ENCODE data around the gene NUPR1. TPM values are rescaled to one million over a fixed set of nuclear protein-coding genes. Genes with fewer than 3 reads are reported as not detected.
"Not testable (repeated sequence)": the region's sequence is repeated elsewhere in the genome, so short reads cannot be mapped to it uniquely, and the experiment has no call there.

The NUPR1 gene
- total RNA-seq, 8 experiments from 2014 or later, result 0.05 to 108 (median 15.4) TPM

DNA sequence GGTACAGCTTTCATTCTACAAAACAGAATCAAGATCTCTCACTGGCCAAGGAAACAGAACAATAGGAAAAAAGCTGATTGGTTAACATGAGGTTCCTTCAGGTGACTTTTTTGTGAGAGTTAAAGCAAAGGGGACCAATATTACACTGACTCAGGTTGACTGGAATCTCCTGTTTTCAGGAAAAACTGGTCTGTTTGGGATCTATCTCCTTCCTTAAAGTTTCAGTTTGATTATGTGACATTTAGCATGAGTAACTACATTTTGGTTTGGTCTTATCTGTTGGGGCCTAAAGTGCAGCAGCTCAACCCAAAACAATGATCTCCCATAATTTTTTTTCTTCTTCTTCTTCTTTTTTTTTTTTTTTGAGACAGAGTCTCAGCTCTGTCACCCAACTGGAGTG, 9.7 kb downstream of the NUPR1 start:
- Histone ChIP-seq H3K27ac (no peak overlapping the region), H3K4me3 (no peak overlapping the region), H3K4me1 (replicated peaks in 1 of 2) (no peaks in the 10 kb centered on the region)
- in situ Hi-C loops (cut with MboI; ENCODE audit: low pct_unique_long_range_greater_than_20kb in 2 of 9, low sequenced_read_pairs in 9 of 9, unreplicated experiment in 9 of 9), result no loop called here
- no peak for ATAC-seq (replicated peaks in 6 of 8)

DNA sequence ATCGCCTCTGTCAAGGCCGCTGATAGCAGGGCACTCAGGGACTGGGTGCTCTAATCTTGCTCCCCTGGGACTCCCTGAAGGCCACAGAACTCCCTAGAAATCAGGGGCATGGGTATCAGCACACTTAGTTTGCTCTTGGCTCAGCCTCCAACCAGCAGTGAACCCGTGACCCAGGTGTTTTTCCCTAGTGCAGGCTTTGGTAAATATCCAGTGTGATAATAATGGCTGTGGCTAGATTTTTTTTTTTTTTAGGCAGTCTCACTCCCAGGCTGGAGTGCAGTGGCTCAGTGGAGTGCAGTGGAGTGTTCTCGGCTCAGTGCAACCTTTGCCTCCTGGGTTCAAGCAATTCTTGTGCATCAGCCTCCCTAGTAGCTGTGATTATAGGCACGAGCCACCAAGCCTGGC, 10.3 kb downstream of the NUPR1 start:
- 29 to 100% (median 76%) methylated on average over 1 to 5 of the region's 5 CpGs; no CpG with 5 or more reads in 1 of the 10 experiments for whole genome bisulfite sequencing, 10 experiments
- in situ Hi-C loops (cut with MboI; ENCODE audit: low pct_unique_long_range_greater_than_20kb in 2 of 9, low sequenced_read_pairs in 9 of 9, unreplicated experiment in 9 of 9), result no loop called here
- ATAC-seq (replicated peaks in 6 of 8), result no peak
- Histone ChIP-seq H3K27ac (no peak overlapping the region), H3K4me3 (no peak overlapping the region), H3K4me1 (replicated peaks in 1 of 2) (no peaks in the 10 kb centered on the region)

DNA sequence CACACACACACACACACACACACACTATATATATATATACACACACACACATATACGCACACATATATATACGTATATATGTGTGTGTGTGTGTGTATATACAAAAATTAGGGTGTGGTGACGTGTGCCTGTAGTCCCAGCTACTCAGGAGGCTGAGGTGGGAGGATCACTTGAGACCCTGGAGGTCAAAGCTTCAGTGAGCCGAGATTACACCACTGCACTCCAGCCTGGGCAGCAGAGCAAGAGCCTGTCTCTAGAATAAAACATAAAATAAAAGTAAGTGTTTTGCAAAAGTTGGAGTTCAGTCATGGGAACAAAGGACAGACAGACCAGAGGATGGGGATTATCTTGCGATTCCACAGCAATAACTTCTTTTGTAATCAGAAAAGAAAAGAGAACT, 10.8 kb downstream of the NUPR1 start:
- WGBS, 10 experiments, result 60 to 100% (median 80%) methylated on average over 1 to 2 of the region's 5 CpGs; no CpG with 5 or more reads in 4 of the 10 experiments
- H3K4me3 ChIP-seq, result no peak overlapping the region
- in situ Hi-C loops (cut with MboI; ENCODE audit: low pct_unique_long_range_greater_than_20kb in 2 of 9, low sequenced_read_pairs in 9 of 9, unreplicated experiment in 9 of 9), result no loop called here
- no peaks in the 10 kb centered on the region for H3K4me1 ChIP-seq (replicated peaks in 1 of 2)
- ATAC-seq (replicated peaks in 6 of 8), result no peak
- no peak overlapping the region for H3K27ac ChIP-seq

DNA sequence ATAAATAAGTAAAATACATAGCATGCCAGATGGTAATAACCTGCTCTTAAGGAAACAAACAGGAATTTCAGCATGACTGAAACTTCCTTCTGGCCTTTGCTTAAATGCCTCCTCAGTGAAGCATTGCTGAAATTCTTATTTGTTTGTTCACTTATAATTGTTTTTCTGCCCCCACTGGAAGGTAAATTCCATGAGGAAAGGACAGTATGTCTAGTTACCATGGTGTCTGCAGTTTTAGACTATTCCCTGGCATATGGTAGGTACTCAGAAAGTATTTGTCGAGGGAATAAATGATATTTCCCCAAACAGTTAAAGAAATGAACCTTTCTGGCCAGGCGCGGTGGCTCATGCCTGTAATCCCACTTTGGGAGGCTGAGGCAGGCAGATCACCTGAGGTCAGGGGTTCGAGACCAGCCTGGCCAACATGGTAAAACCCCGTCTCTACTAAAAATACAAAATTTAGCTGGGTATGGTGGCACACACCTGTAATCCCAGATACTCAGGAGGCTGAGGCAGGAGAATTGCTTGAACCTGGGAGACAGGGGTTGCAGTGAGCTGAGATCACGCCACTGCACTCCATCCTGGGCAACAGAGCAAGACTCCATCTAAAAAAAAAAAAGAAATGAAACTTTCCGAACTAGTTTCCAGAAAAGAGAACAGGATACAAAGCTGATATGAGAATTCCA, 11.5 kb downstream of the NUPR1 start:
- H3K4me1 ChIP-seq (replicated peaks in 1 of 2); in situ Hi-C loops (cut with MboI; ENCODE audit: low pct_unique_long_range_greater_than_20kb in 2 of 9, low sequenced_read_pairs in 9 of 9, unreplicated experiment in 9 of 9); H3K27ac ChIP-seq; H3K4me3 ChIP-seq; ATAC-seq (replicated peaks in 6 of 8): not testable (repeated sequence)
- WGBS, 10 experiments, result 56 to 95% (median 80%) methylated on average over 1 to 6 of the region's 7 CpGs; no CpG with 5 or more reads in 1 of the 10 experiments

DNA sequence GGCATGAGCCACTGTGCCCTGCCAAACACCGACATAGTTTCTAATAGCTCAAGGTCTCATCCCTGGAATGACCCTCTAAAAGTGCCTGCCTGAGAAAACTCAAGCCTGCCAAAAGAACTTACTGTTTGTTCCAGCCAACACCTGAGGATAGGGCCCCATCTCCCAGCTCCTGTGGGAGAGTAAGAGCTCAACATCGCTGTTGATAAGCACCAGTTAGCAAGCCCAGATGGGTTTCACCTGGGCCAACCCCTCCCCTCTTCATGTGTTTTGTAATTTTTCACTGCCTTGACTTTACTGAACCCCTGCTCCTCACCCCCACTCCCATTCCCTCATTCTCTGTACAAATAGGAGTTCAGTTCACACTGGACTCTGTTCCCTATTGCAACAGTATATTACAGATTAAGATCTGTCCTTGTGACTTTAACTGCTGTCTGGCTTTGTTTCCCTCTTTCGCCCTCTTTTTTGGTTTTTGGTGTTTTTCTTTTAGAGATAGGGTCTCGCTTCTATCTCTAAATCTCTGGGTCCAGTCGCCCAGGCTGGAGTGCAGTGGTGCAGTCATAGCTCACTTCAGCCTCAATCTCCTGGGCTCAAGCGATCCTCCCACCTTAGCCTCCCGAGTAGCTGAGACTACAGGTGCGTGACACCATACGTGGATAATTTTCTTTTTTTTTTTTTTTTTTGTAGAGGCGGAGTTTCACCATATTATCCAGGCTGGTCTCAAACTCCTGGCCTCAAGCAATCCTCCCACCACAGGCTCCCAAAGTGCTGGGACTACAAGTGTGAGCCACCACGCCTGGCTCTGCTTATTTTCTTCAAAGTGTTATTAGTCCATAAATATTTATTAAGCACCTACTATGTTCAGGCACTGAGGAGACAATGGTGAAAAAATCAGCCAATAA, 12.3 kb downstream of the NUPR1 start:
- Histone ChIP-seq H3K27ac (no peak overlapping the region), H3K4me1 (replicated peaks in 1 of 2) (no peaks in the 10 kb centered on the region), H3K4me3 (no peak overlapping the region)
- in situ Hi-C loops (cut with MboI; ENCODE audit: low pct_unique_long_range_greater_than_20kb in 2 of 9, low sequenced_read_pairs in 9 of 9, unreplicated experiment in 9 of 9), result no loop called here
- WGBS, 10 experiments, result 73 to 96% (median 82%) methylated on average over 2 to 8 of the region's 11 CpGs
- no peak for ATAC-seq (replicated peaks in 6 of 8)

DNA sequence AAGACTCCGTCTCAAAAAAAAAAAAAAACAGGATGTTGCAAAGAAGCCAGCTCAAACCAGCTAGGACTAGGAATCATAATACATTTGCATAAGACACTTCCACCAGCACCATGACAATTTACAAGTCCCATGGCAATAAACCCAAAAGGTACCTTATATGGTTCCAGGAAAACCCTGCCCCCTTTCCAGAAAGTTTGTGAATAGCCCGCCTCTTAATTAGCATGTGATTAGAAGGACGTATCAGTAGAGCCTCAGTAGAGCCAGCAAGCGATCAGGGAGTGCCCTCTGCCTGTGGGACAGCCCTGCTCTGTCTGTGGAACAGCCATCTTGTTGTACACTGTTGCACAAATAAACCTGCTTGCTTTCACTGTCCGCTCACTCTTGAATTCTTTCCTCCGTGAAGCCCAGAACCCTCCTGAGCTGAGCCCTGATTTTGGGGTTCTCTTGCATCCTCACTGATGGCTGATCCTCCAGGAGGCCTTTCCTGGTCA, 14.0 kb downstream of the NUPR1 start:
- H3K4me3 ChIP-seq, result no peak overlapping the region
- H3K27ac ChIP-seq, result no peak overlapping the region
- ATAC-seq (replicated peaks in 6 of 8), result peak in 5 of 8 experiments; percentile 35 to 96 (median 91)
- in situ Hi-C loops (cut with MboI; ENCODE audit: low pct_unique_long_range_greater_than_20kb in 2 of 9, low sequenced_read_pairs in 9 of 9, unreplicated experiment in 9 of 9), result no loop called here
- no peaks in the 10 kb centered on the region for H3K4me1 ChIP-seq (replicated peaks in 1 of 2)
- WGBS, 10 experiments, result 0 to 100% (median 82%) methylated on average over 1 to 6 of the region's 6 CpGs; no CpG with 5 or more reads in 2 of the 10 experiments

DNA sequence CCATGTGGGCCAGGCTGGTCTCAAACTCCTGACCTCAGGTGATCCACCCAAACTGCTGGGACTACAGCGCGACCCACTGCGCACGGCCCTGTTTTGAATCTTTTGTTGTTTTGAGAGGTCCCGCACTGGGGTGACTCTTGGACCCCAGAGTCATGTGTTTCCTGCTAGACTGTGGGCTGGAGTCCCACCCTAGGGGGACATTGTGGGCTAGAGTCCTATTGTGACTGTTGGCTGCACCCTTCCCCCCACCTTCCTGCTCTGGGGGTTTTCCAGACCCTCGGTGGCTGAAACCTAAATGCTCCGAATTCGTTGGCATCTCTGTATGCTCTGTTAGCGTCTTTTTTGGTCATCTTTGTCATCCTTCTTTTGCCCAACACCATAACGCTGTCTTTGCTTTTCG, 16.0 kb downstream of the NUPR1 start:
- in situ Hi-C loops (cut with MboI; ENCODE audit: low pct_unique_long_range_greater_than_20kb in 2 of 9, low sequenced_read_pairs in 9 of 9, unreplicated experiment in 9 of 9), result no loop called here
- no peak overlapping the region for H3K27ac ChIP-seq
- no peak for ATAC-seq (replicated peaks in 6 of 8)
- no peaks in the 10 kb centered on the region for H3K4me1 ChIP-seq (replicated peaks in 1 of 2)
- WGBS, 10 experiments, result 35 to 94% (median 79%) methylated on average over 2 to 11 of the region's 11 CpGs; no CpG with 5 or more reads in 4 of the 10 experiments
- no peak overlapping the region for H3K4me3 ChIP-seq

DNA sequence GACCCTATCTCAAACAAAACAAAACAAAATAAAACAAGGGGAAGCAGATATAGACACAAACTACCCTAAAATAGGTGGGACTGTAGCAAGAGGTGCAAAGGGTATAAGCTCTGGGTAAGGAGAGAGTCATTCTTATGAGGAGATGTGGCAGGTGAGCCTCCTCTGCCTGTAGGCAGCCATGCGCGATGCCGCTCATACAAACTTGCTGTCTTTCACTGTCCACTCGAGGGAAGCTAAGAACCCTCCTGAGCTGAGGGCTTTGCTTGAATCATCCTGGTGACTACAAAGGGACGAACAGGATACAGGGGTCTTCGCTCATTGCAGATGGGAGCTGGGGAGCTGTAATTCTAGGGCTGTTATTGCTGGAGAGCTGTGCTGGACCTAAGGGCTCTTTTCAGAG, 17.3 kb downstream of the NUPR1 start:
- in situ Hi-C loops (cut with MboI; ENCODE audit: low pct_unique_long_range_greater_than_20kb in 2 of 9, low sequenced_read_pairs in 9 of 9, unreplicated experiment in 9 of 9), result no loop called here
- 38 to 100% (median 70%) methylated on average over 2 to 5 of the region's 6 CpGs; no CpG with 5 or more reads in 3 of the 10 experiments for WGBS, 10 experiments
- no peak for ATAC-seq (replicated peaks in 6 of 8)
- H3K4me1 ChIP-seq (replicated peaks in 1 of 2), result no peaks in the 10 kb centered on the region
- no peak overlapping the region for H3K4me3 ChIP-seq
- H3K27ac ChIP-seq, result no peak overlapping the region

DNA sequence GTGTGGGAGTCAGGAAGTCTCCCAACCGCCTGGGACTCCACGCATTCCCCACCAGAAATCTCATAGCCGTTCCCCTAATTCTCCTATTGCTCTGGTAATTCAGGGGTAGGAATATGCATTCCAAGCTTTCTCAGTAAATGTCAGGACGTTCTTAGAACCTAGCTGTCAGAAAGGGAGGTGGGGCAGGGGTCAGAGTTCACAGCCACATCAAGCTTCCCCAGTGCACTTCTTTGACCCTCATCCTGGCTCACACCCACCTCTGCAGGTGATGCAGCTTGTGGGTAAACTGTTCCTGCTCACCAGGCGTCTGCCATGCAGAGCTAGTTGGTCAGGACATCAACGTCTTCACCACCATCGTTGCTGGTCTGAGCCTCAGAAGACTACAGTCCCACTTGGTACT, 18.1 kb downstream of the NUPR1 start:
- no peaks in the 10 kb centered on the region for H3K4me1 ChIP-seq (replicated peaks in 1 of 2)
- no peak overlapping the region for H3K27ac ChIP-seq
- H3K4me3 ChIP-seq, result no peak overlapping the region
- 40 to 72% (median 61%) methylated on average over 1 to 3 of the region's 7 CpGs; no CpG with 5 or more reads in 6 of the 10 experiments for WGBS, 10 experiments
- in situ Hi-C loops (cut with MboI; ENCODE audit: low pct_unique_long_range_greater_than_20kb in 2 of 9, low sequenced_read_pairs in 9 of 9, unreplicated experiment in 9 of 9), result no loop called here
- no peak for ATAC-seq (replicated peaks in 6 of 8)

DNA sequence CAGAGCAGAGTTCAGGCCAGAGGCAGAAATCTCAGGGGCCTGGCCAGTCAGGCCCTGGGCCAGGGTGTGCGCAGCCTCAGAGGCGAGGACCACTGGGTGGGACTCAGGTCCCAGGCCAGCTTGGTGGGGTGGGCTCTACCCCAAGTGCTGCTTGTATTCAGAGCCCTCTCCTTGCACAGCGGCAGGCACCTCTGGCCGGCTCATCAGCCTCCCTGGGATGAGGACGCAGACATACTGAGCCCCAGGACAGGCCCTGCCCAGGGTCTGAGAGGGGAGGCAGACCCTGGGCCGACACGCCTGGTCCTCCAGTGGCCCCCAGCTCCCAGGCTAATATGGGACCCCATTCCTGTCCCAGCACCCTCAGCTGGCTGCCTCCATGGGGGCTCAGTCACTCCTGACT, 24.5 kb downstream of the NUPR1 start:
- ATAC-seq (replicated peaks in 6 of 8), result no peak
- H3K4me3 ChIP-seq, result no peak overlapping the region
- 83% methylated on average over 1 of the region's 7 CpGs; no CpG with 5 or more reads in 9 of the 10 experiments for WGBS, 10 experiments
- no peaks in the 10 kb centered on the region for H3K4me1 ChIP-seq (replicated peaks in 1 of 2)
- in situ Hi-C loops (cut with MboI; ENCODE audit: low pct_unique_long_range_greater_than_20kb in 2 of 9, low sequenced_read_pairs in 9 of 9, unreplicated experiment in 9 of 9), result no loop called here
- H3K27ac ChIP-seq, result no peak overlapping the region

DNA sequence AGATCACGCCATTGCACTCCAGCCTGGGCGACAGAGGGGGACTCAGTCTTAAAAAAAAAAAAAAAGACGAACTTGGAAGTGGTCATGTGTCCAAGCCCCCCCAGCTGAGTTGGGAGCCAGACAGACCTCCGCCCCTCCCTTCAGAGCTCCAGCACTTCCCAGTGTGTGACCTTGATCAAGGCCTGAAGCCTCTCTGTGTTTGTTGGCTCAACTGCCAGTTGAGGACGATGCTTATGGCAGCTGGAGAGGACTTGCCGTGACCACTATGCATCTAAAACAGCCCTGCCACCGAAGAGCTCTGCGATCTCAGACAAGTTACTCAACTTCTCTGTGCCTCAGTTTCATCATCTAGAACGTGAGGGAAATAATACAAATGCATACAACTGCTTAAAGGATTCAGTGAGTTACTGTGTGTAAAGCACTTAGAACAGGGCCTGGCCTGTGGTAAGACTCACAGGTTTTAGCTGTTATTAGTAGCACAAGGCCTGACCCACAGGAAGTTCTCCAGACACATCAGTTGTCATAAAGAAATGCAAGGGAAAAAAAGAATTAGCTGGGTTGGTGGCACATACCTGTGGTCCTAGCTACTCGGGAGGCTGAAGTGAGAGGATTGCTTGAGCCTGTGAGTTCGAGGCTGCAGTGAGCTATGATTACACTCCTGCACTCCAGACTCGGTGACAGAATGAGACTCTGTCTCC, 25.1 kb downstream of the NUPR1 start:
- WGBS, 10 experiments, result 46 to 87% (median 79%) methylated on average over 1 to 8 of the region's 12 CpGs; no CpG with 5 or more reads in 3 of the 10 experiments
- ATAC-seq (replicated peaks in 6 of 8), result no peak
- H3K27ac ChIP-seq, result no peak overlapping the region
- no peak overlapping the region for H3K4me3 ChIP-seq
- no peaks in the 10 kb centered on the region for H3K4me1 ChIP-seq (replicated peaks in 1 of 2)
- in situ Hi-C loops (cut with MboI; ENCODE audit: low pct_unique_long_range_greater_than_20kb in 2 of 9, low sequenced_read_pairs in 9 of 9, unreplicated experiment in 9 of 9), result no loop called here

DNA sequence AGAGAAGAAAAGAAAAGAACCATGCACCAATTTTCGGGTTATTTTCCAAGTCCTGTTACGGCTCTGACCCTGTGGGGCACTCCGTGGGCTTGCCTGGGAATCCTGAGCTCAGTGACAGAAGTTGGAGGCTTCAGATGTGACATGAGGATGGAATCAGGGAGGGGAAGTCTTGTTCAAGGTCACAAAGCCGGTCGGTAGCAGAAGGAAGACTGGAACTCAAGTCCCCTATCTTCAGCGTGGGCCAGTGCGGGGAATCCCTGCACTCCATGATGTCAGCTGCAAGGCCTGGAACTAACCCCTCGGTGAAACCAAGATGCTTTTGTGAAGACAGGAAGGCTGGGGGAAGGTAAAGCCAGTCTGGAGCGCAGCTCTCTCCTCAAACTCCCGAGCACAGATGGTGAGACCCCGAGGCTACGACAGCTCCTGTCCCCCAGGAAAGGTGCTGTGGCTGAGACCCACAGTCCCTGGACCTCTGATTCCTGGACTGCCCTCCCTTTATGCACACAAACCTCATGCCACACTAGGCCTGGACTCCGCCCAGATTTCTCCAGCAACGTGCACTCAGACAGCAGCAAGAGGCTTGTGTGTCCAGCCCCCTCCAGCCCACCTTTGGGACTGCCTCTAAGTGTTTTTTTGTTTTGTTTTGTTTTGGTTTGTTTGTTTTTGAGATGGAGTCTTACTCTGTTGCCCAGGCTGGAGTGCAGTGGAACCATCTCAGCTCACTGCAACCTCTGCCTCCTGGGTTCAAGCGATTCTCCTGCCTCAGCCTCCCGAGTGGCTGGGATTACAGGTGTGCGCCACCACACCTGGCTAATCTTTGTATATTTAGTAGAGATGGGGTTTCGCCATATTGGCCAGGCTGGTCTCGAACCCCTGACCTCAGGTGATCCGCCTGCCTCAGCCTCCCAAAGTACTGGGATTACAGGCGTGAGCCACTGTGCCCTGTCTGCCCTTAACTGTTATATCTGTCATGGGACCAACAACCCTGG, 26.7 kb downstream of the NUPR1 start:
- no peaks in the 10 kb centered on the region for H3K4me1 ChIP-seq (replicated peaks in 1 of 2)
- WGBS, 10 experiments, result 55 to 85% (median 71%) methylated on average over 1 to 12 of the region's 21 CpGs
- H3K27ac ChIP-seq, result no peak overlapping the region
- no peak for ATAC-seq (replicated peaks in 6 of 8)
- in situ Hi-C loops (cut with MboI; ENCODE audit: low pct_unique_long_range_greater_than_20kb in 2 of 9, low sequenced_read_pairs in 9 of 9, unreplicated experiment in 9 of 9), result no loop called here
- H3K4me3 ChIP-seq, result no peak overlapping the region

Measured in motor neuron (in vitro differentiated cells).